HG03460 (cell line): ENCODE results near the gene TELO2.

Source experiments
- ATAC-seq: cut with Tn5 transposase; IDR thresholded peaks from one replicate; pipeline ENCODE4 v1.9.1; 2021; ENCODE audit not compliant: unreplicated experiment

TELO2 gene

DNA sequence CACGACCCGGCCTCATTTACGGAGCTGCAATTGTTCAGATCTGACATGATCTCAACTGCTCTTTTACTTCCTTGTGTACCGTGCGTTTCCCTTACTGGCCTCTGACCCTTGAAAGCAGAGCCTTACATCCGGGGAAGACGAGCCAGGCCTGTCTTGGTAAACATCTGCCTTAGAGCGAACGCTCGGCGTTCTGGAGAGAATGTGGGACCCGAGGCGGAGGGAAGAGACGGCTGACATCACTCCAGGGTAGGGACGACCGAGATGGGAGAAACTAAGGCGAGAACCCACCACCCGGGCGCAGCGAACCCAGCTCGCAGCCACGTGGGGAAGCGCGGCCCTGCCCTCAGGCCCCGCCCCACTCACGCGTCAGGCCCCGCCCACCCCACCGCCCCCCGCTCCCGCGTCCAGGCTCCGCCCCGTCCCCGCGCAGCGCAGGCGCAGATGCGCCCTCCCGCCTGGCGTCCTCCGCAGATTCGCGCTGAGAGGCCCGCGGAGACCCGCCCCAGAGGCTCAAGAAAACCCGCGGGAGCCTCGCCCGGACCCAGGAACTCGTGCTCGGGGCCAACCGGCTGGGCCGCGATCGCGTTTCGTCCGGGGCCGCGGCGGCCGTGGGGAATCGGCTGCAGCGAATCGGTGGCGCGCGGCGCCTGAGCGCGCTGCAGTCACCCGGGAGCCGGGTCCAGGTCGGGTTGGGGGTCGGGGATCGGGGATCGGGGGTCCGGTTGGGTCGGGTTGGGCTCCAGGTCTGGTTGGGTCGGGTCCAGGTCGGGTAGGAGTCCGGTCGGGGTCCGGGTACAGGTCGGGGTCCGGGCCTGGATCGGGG, at the start of gene TELO2:
TSS of gene TELO2 (plus strand) at position 438 of the 823 bp plus-strand sequence. CDS start 922 bp downstream, outside the sequence.
- no peak for ATAC-seq

DNA sequence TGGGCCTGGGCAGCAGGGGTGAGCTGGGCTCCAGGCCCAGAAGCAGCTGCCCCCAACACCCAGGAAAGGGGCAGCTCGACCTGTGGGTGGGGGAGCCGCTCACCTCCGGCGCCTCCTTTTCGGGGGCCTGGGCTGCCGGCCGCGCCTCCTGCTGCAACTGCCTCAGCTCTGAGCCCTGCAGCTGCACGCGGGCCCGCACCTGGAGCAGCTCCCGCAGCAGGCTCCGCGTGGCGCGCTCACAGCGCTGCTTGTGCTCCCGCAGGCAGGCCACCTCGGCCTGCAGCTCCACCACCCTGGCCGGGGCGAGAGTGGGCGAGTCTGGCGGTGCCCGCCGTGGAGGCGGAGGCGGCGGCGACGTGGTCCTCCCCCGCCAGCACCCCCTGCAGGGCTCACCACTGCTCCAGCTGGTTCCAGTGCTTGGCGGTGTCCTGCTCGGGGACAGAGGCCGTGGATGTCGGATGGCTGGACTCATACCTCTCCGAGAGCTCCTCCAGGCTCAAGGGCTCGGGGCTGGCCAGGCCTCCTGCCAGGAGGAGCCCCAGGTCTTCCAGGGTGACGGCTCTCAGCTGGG, 49.7 kb upstream of the TELO2 start:
- no peak for ATAC-seq

DNA sequence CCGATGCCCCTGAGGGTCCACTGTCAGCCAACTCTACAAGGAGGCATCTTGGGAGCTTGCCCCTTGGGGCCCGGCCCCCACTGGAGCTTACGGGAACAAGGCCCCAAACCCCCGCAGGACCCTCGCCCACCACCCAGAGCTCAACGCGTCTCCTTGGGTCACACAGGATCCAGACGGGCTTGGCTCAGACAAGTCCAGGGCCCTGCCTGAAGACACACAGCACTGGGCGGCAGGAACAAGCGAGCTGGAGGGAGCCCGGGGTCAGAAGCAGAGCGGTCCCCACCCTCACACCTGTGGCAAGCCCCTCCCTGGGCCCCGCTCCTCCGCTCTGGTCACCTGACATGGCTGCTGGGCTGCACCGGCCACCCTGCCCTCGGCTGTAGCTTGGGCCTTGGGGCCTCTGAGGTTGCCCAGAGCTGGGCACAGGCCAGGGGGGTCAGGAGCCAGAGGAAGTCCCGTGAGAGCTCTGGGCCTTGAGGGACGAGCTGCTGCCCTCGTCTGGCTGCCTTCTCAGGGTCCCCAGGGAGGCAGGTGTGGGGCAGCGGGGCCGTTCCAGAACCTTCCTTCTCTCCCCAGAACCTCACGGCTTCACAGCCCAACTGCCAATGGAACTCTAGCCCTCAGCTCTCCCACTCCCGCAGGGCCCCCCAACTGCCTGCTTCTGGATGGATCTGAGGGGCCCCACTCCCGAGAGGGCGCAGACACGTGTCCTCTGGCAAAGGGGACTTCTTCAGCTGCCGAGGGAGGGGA, 49.0 kb upstream of the TELO2 start, which contains the start of gene CCDC154:
TSS of gene CCDC154 (minus strand) at position 577 of the 750 bp plus-strand sequence. CDS start at position 343, 234 bp downstream.
- no peak for ATAC-seq

DNA sequence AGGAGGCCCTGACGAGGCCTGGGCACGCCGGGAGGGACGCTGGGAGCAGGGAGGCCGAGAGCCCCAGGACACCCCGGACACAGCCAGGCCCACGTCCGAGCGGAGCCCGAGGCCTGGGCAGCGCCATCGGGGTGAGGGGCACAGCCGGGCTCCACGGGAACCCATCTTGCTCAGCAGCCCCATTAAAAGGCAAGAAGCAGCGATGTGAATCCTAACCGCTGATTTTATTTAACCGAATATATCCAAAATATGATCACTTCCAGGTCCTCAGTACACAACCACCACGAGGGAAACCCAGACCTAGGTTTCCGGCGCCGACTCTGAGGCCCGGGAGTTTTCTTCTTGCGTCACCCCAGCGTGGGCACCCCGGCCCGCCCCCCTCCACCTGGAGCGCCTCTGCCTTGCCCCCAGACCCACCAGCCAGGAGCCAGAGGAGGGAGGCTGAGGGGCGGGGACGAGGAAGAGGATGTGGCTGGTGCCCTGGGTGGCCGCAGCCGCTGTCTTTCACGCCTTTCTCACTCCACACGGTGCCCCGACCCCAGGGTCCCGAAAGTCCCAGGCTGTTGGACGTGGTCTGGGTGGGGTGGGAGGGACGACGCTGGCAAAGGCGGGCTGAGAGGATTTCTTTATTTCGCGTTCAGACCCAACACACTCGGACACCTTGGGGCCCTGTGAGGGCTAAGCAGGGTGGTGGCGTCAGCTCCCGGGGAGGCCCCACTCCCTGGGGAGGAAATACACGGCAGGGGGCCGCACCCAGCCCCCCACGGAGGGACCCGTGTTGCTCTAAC, 48.2 kb upstream of the TELO2 start:
- ATAC-seq = no peak

DNA sequence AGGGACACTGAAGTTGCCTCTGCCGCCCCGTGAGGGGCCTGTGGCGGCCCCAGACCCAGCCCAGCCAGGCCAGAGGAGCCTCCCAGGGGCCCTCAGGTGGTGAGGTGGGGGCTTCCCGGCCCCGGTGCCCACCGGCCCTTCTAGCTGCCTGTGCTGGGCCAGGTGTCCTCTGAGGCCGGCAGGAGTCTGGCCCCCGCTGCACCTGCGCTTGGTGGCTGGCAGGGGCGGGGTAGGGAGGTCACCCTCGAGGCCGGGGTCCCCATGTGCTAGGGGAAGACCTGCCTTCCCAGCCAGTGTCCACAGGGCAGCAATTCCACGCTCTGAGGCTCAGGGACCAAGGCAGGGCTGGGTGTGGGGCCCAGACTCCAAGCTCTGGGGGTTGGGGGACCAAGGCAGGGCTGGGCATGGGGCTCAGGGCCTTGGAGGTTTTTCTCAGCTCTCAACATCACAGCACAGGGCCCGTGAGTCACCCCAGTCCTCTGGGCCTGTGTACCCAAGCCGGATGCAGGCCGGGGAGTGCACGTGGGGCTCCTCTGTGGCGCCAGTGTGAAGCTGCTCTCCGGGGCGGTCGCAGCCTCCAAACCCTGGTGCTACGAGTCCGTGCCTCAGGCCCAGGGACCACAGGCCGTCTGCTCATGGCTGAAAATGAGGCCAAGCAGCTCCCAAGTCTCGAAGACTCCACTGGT, 47.5 kb upstream of the TELO2 start:
- no peak for ATAC-seq

DNA sequence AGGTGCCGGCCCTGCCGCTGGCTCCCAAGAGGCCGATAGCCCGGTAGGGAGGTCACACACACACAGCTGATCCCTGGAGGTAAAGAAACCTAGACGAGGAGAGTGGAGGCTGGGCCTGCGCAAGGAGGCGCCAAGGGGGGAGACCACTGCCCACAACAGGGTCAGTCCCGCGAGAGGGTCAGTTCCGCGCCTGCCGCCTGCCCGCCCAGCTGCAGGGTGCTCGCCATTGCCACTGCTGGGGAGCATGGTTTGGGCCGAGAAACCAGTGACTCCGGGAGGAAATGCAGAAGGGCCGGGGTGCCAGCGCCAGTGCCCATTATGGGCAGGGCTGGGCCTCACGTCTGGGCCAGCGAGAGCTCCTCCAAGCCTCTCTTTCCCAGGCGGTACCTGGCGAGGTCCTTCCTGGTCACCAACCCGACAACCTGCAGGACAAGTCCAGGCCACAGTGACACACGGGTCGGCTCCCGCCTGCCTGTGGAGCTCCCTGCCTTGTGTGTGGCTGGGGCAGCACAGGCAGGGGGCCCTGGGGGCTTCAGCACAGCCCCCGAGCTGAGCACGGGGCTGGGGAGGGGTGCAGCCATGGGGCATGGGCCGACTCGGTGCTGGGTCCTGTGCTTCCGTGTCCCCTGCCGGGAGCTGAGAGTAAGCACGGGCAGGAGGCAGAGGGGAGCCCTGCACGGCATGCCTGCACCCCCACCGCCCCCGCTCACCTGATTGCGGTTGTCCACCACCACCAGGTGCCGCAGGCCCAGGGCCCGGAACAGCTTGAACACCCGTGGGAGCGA, 46.7 kb upstream of the TELO2 start:
- no peak for ATAC-seq

DNA sequence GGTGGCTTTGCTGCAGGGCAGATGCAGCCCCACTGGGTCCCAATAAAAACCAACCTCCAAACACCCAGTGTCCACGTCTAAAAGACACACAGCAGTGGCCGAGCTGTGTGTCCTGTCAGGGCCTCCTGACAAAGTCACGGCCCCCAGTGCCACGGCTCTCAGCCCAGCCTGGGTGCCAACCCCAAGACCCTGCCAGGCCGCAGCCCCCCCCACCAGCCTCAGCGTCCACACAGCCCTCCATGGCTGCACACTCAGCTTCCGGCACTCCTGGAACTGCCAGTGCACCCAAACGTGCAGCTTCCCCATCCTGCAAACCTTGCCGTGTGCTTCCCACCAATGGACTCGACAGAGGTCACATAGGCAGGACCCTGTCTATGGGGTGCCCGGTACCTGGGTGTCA, 45.2 kb upstream of the TELO2 start:
- ATAC-seq = no peak

DNA sequence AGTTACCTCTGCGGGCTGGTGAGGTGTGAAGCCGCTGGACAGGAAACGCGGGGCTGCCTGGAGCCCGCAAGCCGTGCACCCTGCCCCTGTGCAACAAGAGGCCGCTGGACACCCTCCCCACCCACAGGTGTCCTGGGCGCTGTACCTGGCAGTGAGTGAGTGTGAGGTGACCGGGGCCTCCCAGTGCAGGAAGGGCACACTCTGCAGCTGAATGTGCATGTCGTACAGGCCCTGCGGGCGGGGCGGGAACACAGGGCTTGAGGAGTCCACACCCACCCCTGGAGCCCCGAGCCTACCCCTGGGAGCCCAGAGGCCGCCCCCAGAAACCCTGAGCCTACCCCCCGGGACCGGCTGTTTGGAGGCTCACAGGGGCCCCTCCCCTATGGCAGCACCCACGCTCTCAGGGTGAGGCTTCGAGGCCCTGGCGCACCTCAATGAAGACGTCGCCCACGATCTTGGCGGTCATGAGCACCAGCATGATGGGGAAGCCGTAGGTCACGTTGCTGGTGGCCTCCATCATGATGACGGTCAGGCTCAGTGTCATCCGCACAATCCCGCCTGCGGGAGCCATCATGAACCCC, 44.5 kb upstream of the TELO2 start:
- ATAC-seq = no peak

DNA sequence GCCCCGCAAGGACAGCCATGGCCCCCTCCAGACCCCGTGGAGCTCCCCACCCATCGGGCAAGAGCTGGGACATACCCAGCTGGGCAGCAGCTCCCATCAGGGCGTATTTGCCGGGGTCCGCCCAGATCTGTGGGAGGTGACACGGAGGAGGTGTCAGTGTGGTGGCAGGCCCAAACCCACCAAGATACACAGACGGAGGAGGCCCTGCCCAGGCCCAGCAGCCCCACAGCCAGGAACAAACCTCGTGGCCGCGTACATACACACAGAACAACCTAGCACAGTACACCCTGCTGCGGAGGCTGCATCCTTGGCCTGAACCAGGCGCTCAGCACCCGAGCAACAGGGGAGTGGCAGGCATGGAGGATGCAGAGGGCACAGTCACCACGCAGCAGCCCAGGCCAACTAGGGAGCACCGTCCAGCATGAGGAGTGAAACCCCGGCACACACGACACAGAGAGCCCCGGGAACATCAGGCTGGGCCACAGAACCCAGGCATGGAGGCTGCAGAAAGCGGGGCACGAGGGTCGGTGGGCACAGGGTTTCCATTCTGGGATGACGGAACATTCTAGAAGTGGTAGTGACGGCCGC, 43.9 kb upstream of the TELO2 start:
- ATAC-seq = no peak

DNA sequence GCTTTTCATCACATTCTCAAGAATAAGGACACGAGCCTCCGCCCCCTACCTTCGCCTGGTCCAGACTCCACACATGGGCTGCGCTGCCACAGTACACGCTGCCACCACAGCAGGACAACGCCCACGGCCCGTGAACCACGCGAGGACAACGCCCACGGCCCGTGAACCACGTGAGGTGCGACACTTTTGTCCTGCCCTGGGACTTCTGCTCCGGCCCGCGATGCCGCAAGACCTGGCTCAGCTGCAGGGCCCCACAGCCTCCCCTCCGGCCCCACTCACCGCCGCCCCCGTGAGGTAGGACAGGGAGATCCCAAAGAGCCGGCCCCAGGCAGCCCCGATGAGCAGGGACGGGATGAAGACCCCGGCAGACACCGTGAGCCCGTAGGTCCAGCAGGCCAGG, 42.9 kb upstream of the TELO2 start:
- ATAC-seq = no peak

DNA sequence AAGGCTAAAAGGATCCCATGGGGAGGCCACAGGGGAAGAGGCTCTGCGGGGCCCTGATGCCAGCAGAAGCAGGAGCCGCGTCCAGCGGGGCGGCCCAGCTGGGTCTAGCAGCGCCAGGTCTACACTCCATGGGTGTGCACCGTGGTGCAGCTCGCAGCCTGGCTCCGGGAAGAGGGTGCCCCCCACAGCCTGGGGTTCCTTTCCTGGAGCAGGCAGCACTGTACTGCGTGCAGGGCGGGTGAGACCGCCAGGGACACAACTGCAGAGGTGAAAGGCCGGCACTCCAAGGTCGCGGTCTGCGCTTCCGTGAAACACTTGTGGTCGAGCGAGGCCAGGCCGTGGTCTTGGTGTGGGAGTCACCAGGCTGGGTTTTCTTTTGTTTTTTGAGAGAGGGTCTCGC, 42.3 kb upstream of the TELO2 start:
- no peak for ATAC-seq

DNA sequence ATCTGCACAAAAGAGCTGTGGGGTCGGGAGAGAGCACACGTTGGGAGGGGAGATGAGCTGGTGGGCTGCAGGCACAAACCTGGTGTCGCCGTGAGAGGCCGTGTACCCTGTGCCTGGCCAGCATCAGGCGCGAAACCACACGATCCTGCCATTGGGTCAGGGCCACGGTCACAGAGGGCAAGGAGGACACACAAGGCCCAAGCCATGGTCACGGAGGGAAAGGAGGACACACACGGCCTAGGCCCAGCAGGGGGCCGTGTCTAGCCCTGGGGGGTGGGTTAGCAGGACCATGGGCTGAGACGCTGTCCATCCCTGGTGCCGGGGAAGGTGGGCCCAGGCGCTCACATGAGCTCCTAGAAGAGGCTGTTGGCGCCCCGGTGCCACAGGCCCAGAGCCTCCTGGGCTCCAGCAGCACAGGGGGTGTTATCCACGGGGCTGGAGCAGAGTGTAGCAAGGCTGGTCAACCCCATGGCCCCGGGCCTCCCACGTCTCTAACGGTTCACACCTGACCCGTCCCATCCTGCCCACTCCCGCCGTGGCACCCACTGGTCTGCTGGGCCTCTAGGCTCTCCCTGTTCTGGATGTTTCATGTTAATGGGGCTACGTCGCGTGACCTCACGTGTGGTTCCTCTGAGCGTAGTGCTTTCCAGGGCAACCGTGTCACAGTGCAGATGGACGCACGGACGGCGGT, 41.3 kb upstream of the TELO2 start:
- ATAC-seq = no peak

DNA sequence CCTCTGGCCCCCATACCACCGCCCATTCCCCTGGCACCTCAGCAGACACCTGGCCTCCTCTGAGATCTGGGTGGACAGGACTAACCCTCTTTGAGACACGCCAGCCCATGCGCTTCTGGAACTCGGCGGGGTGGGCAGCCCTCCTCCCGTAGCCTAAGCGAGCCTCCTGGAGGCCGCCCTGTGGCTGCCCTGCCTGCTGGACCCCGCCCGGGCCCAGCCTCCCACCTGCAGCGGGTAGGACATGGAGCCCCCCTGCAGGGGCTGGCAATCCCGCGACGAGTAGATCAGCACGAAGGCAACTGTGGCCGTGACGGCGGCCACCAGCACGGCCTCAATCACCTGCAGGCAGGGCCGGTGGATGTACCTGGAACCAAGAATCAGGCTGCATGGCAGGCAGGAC, 40.6 kb upstream of the TELO2 start:
- no peak for ATAC-seq

DNA sequence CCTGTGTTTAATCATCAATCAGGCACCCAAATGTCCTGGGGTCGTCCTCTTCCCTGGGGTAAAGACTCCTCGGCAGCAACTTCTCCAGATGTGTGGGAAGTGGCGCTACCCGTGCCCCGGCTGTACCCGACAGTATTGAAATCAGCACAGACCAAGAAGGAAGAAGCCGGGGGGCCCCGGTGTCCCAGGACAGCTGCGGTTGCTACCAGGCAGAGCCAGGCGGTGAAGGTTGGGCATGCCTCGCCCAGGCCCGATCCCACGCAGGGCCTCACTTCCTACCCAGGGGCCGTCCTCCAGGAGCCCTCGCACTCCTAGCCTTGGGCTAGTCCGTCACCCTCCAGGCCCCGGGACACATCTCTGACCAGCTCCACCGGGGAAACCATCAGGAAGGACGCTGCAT, 39.8 kb upstream of the TELO2 start:
- ATAC-seq = no peak

DNA sequence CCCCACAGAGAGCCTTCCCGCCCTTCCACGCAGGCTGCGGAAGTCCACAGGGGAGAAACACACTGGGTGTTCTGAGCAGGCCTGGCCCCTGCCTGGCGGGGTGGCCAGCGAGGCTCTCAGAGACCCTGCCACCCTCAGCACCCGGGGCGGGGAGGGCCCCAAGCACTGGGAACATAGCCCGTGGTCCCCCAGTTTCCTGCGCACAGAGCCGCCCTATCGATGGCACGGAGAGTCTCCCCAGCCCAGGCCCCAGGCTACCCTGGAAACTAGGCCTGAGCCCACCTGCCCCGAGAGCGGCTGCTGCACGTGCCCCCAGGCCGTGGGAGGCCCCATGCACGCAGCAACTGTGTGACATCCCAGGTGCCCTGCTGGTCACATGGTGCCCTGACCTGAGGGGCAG, 38.6 kb upstream of the TELO2 start:
- no peak for ATAC-seq

DNA sequence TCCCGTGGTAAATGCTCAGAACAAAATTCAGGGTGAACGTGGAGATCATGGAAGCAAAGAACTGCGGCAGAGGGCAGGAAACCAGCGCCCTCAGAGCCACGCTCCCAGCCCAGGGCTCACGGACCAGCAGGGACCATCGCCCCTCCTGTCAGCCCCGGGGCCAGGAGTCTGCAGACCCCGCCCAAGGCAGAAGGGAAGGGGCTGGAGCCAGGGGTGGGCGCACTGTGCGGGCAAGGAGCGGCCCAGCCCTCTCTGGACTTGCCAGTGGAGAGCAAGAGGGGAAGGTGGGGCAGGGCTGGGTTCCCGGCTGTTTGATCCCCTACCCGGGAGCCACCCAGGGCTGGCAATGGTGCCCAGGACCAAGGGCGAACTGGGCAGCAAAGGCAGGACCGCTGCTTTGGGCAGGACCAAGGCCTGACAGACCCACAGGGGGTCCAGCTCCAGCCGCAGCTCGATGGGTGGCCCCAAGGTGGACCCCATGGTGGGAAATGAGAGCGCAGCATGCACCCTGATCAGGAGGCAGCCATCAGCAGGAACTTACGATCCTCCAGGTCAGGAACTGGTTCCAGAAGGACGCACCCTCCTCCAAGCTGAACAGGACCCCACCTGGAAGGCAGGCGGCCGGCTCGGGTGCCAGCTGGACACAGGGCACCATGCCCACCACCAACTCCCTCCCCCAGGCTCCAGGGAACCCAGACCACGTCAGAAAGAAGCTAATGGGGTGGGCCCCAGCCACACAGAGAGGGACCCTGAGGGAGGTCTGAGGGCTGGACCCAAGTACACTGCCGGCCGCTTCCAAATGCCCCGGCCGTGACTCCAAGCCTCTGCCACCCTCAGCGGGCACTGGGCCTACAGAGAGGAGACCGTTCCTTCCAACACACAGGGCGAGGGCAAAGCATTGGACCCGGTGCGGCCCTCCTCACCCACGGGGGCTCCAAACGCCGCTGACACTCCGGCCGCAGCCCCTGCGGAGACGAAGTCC, 37.7 kb upstream of the TELO2 start:
- ATAC-seq = no peak

DNA sequence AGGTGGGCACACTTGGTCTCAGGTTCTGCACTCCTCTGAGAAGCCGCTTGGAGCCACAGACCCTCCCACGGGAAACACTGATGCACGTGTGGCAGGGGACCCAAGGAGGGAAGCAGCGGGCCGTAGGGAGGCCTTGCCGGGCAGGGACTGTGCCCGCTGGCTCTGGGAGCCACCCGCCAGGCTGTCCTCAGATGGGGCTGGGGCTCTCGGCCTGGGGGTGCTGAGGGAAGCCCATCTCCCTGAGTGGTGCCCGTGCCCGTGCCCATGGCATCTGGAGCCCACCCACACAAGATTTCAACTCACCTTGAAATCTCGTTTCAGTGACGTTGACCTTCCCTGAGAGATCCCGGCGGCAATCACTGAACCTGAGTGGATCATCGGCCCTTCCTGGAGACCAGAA, 36.2 kb upstream of the TELO2 start:
- ATAC-seq = no peak
